ENCODE measurements around the gene RABEP1.

GRCh38 chr17:5272322-5272721 is 9.8 kb upstream of the RABEP1 start:
- TF ChIP-seq SNAI2 (CRISPR knock-in tag; IDR thresholded peaks at IDR 0.05): no peak
- no peak for TF ChIP-seq CSRNP3 (CRISPR knock-in tag; IDR thresholded peaks at IDR 0.05)
- no peak for TF ChIP-seq PATZ1 (CRISPR knock-in tag; IDR thresholded peaks at IDR 0.05; ENCODE audit: borderline replicate concordance)
- no peak for TF ChIP-seq POU6F1 (CRISPR knock-in tag; IDR thresholded peaks at IDR 0.05; ENCODE audit: borderline replicate concordance, low read depth)

Measured in SK-N-SH treated with all-trans-retinoic acid at 6 μM for 48 hours (cell line).